ENCODE results near the gene COL4A1.

COL4A1 gene

DNA sequence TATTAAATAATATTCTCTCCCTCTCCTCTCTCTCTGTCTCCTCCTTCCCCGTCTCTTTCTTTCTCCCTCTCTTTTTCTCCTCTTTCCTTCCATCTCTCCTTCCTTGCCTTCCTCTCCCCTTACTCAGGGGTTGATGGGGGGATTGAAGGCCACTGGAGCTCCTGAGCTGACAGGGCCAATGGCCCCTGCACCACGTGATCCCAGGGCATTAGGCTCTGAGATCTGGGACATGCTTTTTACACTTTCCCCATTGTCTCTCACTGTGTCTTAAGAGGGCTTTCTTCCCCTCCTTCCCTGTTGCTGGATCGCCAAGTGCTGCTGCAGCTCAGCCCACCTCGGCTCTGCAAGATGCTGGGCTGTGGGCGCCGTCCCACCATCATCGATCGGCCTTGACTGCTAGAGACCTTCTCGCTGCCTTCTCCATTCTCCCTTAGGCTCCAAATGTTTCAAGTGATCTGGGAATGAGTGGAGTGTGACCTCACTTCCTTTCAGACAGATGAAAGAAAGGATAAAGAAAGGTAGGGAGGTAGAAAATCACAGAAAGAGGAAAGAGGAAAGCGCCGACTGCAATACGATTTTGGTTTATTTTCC lies 42.2 kb downstream of the COL4A1 start:
- Histone ChIP-seq H3K9ac (ENCODE audit: low read depth, low read length, poor library complexity) (no peak overlapping the region), H3K4me2 (ENCODE audit: insufficient read depth, low read length, poor library complexity, severe bottlenecking) (no peak overlapping the region), H3K4ac (ENCODE audit: low read length) (no peak overlapping the region), H3K9me3 (replicated peaks in 1 of 2; ENCODE audit: control insufficient read depth in 2 of 2, insufficient read depth in 1 of 2, low read depth in 1 of 2, low read length in 2 of 2) (peaks cover 0 to 2% of the 10 kb centered on the region in 2 donors), H4K91ac (ENCODE audit: low read depth, low read length, poor library complexity) (no peak overlapping the region), H3K14ac (ENCODE audit: low read length) (no peak overlapping the region), H3K23ac (ENCODE audit: low read depth, low read length, poor library complexity) (no peak overlapping the region), H2BK120ac (ENCODE audit: low read depth, low read length) (no peak overlapping the region), H2BK15ac (ENCODE audit: low read length) (no peak overlapping the region), H2BK12ac (ENCODE audit: low read length) (no peak overlapping the region), H3K79me1 (ENCODE audit: low read depth, low read length) (peaks cover 4% of the 10 kb centered on the region), H3K36me3 (replicated peaks in 1 of 2; ENCODE audit: control insufficient read depth in 2 of 2, insufficient read depth in 2 of 2, low read length in 2 of 2) (peaks cover 1 to 5% of the 10 kb centered on the region in 2 donors), H4K8ac (ENCODE audit: low read depth, low read length) (no peak overlapping the region), H2BK5ac (ENCODE audit: low read length) (no peak overlapping the region), H3K18ac (ENCODE audit: low read length) (peak overlapping the region; percentile 6), H2AFZ (ENCODE audit: low read length) (no peak overlapping the region), H3K4me3 (ENCODE audit: low read length in 2 of 2) (no peak overlapping the region), H3K4me1 (ENCODE audit: control insufficient read depth in 2 of 2, insufficient read depth in 1 of 2, low read depth in 1 of 2, low read length in 2 of 2) (peaks cover 37 to 51% of the 10 kb centered on the region in 2 donors), H3K27me3 (ENCODE audit: control insufficient read depth in 3 of 3, insufficient read depth in 3 of 3, low read depth in 1 of 3, low read length in 3 of 3) (no peaks in the 10 kb centered on the region), H2AK5ac (ENCODE audit: low read depth, low read length) (no peak overlapping the region), H3K27ac (replicated peaks; ENCODE audit: low read length) (peak overlapping the region; percentile 39)
- WGBS, 2 donors (ENCODE audit: extremely low coverage in 2 of 2, insufficient read length in 2 of 2, insufficient replicate concordance in 1 of 2): no CpG with 5 or more reads among the region's 12 CpGs
- DNase-seq (ENCODE audit: low spot score): no peak

DNA sequence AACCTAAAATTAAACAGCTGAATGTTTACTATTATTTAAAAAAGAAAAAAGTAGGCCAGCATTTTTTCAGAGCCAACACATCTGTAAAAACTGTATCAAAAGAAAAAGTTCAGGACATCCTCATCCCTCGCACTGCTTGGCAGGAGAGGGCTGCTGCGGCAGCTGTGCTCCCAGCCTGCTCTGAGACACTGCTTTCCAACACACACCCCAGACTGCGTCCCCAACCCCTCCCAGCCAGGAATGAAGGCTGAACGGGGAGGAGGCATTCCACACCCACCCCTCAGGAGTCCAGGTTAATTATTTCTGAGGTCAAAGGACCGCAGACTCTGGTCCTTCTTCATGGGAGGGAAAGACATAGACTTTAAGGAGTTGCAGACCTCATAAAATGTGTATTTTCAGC lies 43.1 kb downstream of the COL4A1 start:
- peaks cover 37 to 51% of the 10 kb centered on the region in 2 donors for H3K4me1 ChIP-seq (ENCODE audit: control insufficient read depth in 2 of 2, insufficient read depth in 1 of 2, low read depth in 1 of 2, low read length in 2 of 2)
- peaks cover 0 to 2% of the 10 kb centered on the region in 2 donors for H3K9me3 ChIP-seq (replicated peaks in 1 of 2; ENCODE audit: control insufficient read depth in 2 of 2, insufficient read depth in 1 of 2, low read depth in 1 of 2, low read length in 2 of 2)
- H3K36me3 ChIP-seq (replicated peaks in 1 of 2; ENCODE audit: control insufficient read depth in 2 of 2, insufficient read depth in 2 of 2, low read length in 2 of 2): peaks cover 1 to 5% of the 10 kb centered on the region in 2 donors
- H2BK12ac ChIP-seq (ENCODE audit: low read length): no peak overlapping the region
- H4K91ac ChIP-seq (ENCODE audit: low read depth, low read length, poor library complexity): no peak overlapping the region
- H3K27ac ChIP-seq (replicated peaks; ENCODE audit: low read length): no peak overlapping the region
- no peak overlapping the region for H3K4me3 ChIP-seq (ENCODE audit: low read length in 2 of 2)
- no CpG with 5 or more reads among the region's 5 CpGs for WGBS, 2 donors (ENCODE audit: extremely low coverage in 2 of 2, insufficient read length in 2 of 2, insufficient replicate concordance in 1 of 2)
- H2BK120ac ChIP-seq (ENCODE audit: low read depth, low read length): no peak overlapping the region
- H3K14ac ChIP-seq (ENCODE audit: low read length): no peak overlapping the region
- H3K4me2 ChIP-seq (ENCODE audit: insufficient read depth, low read length, poor library complexity, severe bottlenecking): no peak overlapping the region
- H3K27me3 ChIP-seq (ENCODE audit: control insufficient read depth in 3 of 3, insufficient read depth in 3 of 3, low read depth in 1 of 3, low read length in 3 of 3): no peaks in the 10 kb centered on the region
- H2BK15ac ChIP-seq (ENCODE audit: low read length): no peak overlapping the region
- no peak overlapping the region for H2AFZ ChIP-seq (ENCODE audit: low read length)
- no peak overlapping the region for H3K23ac ChIP-seq (ENCODE audit: low read depth, low read length, poor library complexity)
- no peak overlapping the region for H2BK5ac ChIP-seq (ENCODE audit: low read length)
- DNase-seq (ENCODE audit: low spot score): no peak
- H4K8ac ChIP-seq (ENCODE audit: low read depth, low read length): no peak overlapping the region
- H3K18ac ChIP-seq (ENCODE audit: low read length): no peak overlapping the region
- no peak overlapping the region for H2AK5ac ChIP-seq (ENCODE audit: low read depth, low read length)
- H3K4ac ChIP-seq (ENCODE audit: low read length): no peak overlapping the region
- H3K9ac ChIP-seq (ENCODE audit: low read depth, low read length, poor library complexity): no peak overlapping the region
- H3K79me1 ChIP-seq (ENCODE audit: low read depth, low read length): peaks cover 4% of the 10 kb centered on the region

DNA sequence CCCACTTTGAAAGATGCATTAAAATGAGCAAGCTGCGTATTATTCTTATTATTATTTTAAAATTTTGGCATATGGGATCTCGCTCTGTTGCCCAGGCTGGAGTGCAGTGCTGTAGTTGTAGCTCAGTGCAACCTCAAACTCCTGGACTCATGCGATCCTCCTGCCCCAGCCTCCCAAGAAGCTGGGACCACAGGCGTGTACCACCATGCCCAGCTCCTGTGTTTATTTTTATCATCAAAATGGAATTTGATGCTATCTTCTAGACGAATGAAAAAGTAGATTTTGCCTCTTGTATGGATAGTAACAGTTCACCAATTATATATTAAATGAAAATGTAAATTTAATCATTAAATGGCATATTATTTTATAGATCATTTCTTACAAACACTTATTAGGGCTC lies 43.6 kb downstream of the COL4A1 start:
- peaks cover 1 to 5% of the 10 kb centered on the region in 2 donors for H3K36me3 ChIP-seq (replicated peaks in 1 of 2; ENCODE audit: control insufficient read depth in 2 of 2, insufficient read depth in 2 of 2, low read length in 2 of 2)
- no peak overlapping the region for H3K4me2 ChIP-seq (ENCODE audit: insufficient read depth, low read length, poor library complexity, severe bottlenecking)
- no peak overlapping the region for H2BK120ac ChIP-seq (ENCODE audit: low read depth, low read length)
- no peak overlapping the region for H4K91ac ChIP-seq (ENCODE audit: low read depth, low read length, poor library complexity)
- no peak overlapping the region for H3K4me3 ChIP-seq (ENCODE audit: low read length in 2 of 2)
- H2BK12ac ChIP-seq (ENCODE audit: low read length): no peak overlapping the region
- no peak overlapping the region for H3K9ac ChIP-seq (ENCODE audit: low read depth, low read length, poor library complexity)
- no peak overlapping the region for H2AFZ ChIP-seq (ENCODE audit: low read length)
- no peak overlapping the region for H3K23ac ChIP-seq (ENCODE audit: low read depth, low read length, poor library complexity)
- no peak overlapping the region for H2AK5ac ChIP-seq (ENCODE audit: low read depth, low read length)
- H3K4ac ChIP-seq (ENCODE audit: low read length): no peak overlapping the region
- no peak for DNase-seq (ENCODE audit: low spot score)
- no peak overlapping the region for H4K8ac ChIP-seq (ENCODE audit: low read depth, low read length)
- H3K9me3 ChIP-seq (replicated peaks in 1 of 2; ENCODE audit: control insufficient read depth in 2 of 2, insufficient read depth in 1 of 2, low read depth in 1 of 2, low read length in 2 of 2): peaks cover 0 to 2% of the 10 kb centered on the region in 2 donors
- H3K18ac ChIP-seq (ENCODE audit: low read length): no peak overlapping the region
- H3K27ac ChIP-seq (replicated peaks; ENCODE audit: low read length): no peak overlapping the region
- no CpG with 5 or more reads among the region's 5 CpGs for WGBS, 2 donors (ENCODE audit: extremely low coverage in 2 of 2, insufficient read length in 2 of 2, insufficient replicate concordance in 1 of 2)
- H3K27me3 ChIP-seq (ENCODE audit: control insufficient read depth in 3 of 3, insufficient read depth in 3 of 3, low read depth in 1 of 3, low read length in 3 of 3): no peaks in the 10 kb centered on the region
- no peak overlapping the region for H2BK5ac ChIP-seq (ENCODE audit: low read length)
- H3K79me1 ChIP-seq (ENCODE audit: low read depth, low read length): peaks cover 3% of the 10 kb centered on the region
- no peak overlapping the region for H2BK15ac ChIP-seq (ENCODE audit: low read length)
- H3K14ac ChIP-seq (ENCODE audit: low read length): no peak overlapping the region
- peaks cover 37 to 46% of the 10 kb centered on the region in 2 donors for H3K4me1 ChIP-seq (ENCODE audit: control insufficient read depth in 2 of 2, insufficient read depth in 1 of 2, low read depth in 1 of 2, low read length in 2 of 2)

DNA sequence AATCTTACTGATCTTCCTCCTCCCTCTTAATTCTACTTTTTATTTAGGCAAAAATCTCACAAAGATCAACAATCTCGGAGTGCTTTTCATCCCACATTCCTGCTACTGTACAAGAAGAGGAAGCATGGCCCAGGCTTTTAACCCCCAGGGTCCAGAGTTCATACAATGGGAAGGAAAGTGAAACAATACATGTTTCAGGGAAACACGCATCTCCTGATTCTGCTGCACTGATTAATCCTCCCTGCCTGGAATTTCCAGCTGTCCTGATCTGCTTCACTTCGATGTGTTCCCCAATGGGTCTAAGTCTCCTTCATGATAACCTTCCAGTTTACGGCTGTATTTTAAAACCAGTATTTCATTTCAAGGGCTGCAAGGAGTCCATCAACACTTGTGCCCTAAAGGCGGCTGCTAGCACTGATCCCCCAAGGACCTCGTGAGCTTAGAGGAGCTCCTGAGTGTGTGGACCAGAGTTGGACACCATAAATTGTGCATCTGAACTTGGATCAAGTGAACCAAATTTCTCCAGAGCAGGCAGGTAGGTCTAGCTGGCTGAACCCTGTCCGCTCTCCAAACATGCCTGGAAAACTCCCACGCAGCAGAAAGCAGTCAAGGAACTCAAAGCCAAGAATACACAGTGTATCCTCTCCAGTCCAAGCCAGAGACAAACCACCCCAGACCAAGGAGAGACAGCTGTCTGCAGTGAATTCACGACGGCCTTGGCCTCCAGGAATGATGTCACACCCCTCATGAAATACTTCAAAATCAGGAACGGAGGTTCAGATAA lies 44.3 kb downstream of the COL4A1 start:
- Histone ChIP-seq H3K14ac (ENCODE audit: low read length) (no peak overlapping the region), H2BK12ac (ENCODE audit: low read length) (no peak overlapping the region), H2AK5ac (ENCODE audit: low read depth, low read length) (no peak overlapping the region), H3K36me3 (replicated peaks in 1 of 2; ENCODE audit: control insufficient read depth in 2 of 2, insufficient read depth in 2 of 2, low read length in 2 of 2) (peaks cover 1 to 5% of the 10 kb centered on the region in 2 donors), H3K23ac (ENCODE audit: low read depth, low read length, poor library complexity) (no peak overlapping the region), H3K4me3 (ENCODE audit: low read length in 2 of 2) (no peak overlapping the region), H3K79me1 (ENCODE audit: low read depth, low read length) (peaks cover 3% of the 10 kb centered on the region), H3K4ac (ENCODE audit: low read length) (no peak overlapping the region), H3K9ac (ENCODE audit: low read depth, low read length, poor library complexity) (no peak overlapping the region), H3K4me2 (ENCODE audit: insufficient read depth, low read length, poor library complexity, severe bottlenecking) (no peak overlapping the region), H3K27me3 (ENCODE audit: control insufficient read depth in 3 of 3, insufficient read depth in 3 of 3, low read depth in 1 of 3, low read length in 3 of 3) (no peaks in the 10 kb centered on the region), H3K9me3 (replicated peaks in 1 of 2; ENCODE audit: control insufficient read depth in 2 of 2, insufficient read depth in 1 of 2, low read depth in 1 of 2, low read length in 2 of 2) (peaks cover 0 to 2% of the 10 kb centered on the region in 2 donors), H4K91ac (ENCODE audit: low read depth, low read length, poor library complexity) (no peak overlapping the region), H3K4me1 (ENCODE audit: control insufficient read depth in 2 of 2, insufficient read depth in 1 of 2, low read depth in 1 of 2, low read length in 2 of 2) (peaks cover 35 to 45% of the 10 kb centered on the region in 2 donors), H3K18ac (ENCODE audit: low read length) (no peak overlapping the region), H2AFZ (ENCODE audit: low read length) (no peak overlapping the region), H2BK120ac (ENCODE audit: low read depth, low read length) (no peak overlapping the region), H4K8ac (ENCODE audit: low read depth, low read length) (no peak overlapping the region), H3K27ac (replicated peaks; ENCODE audit: low read length) (no peak overlapping the region), H2BK5ac (ENCODE audit: low read length) (no peak overlapping the region), H2BK15ac (ENCODE audit: low read length) (no peak overlapping the region)
- WGBS, 2 donors (ENCODE audit: extremely low coverage in 2 of 2, insufficient read length in 2 of 2, insufficient replicate concordance in 1 of 2): no CpG with 5 or more reads among the region's 11 CpGs
- no peak for DNase-seq (ENCODE audit: low spot score)

Measured in neuronal stem cell (in vitro differentiated cells).